Measurements from ENCODE around the gene AKAP6. TPM values are rescaled to one million over a fixed set of nuclear protein-coding genes. Genes with fewer than 3 reads are reported as not detected.

The AKAP6 gene
- total and polyA plus RNA-seq, 2 experiments from 2014 or later, result 0.38 to 0.42 TPM

DNA sequence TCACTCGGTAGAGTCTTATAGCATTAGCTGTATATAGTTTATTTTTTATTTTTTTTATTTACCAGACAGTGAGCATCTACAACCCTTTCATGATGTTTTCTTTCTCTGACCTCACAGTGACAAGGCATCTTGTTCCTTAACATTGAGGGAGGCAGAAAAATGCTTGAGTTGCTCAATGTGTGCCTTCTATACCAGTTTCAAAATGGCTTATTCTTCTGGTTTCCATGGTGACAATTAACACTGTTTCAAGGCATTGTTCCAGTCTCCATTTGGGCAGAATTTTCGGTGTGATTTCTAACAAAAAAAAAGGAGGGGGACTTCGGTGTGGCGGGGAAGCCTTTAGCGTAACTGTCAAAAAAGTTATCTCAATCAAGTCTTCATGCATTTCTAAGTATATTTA, 399.9 kb downstream of the AKAP6 start:
- no peaks in the 10 kb centered on the region for H3K36me3 Mint-ChIP-seq (ENCODE audit: low read depth)
- peaks cover 2% of the 10 kb centered on the region for H3K27me3 Mint-ChIP-seq (ENCODE audit: insufficient read depth, low read depth, poor library complexity)
- Histone ChIP-seq H3K4me2 (no peak overlapping the region), H4K20me1 (replicated peaks; ENCODE audit: insufficient read depth) (no peaks in the 10 kb centered on the region), H3K79me2 (replicated peaks; ENCODE audit: insufficient read depth) (no peaks in the 10 kb centered on the region), H3K4me1 (ENCODE audit: insufficient read depth) (no peaks in the 10 kb centered on the region), H3F3A (replicated peaks; ENCODE audit: low read depth) (no peaks in the 10 kb centered on the region), H3K27ac (ENCODE audit: low read depth) (no peak overlapping the region), H3K27me3 (ENCODE audit: insufficient read depth) (no peaks in the 10 kb centered on the region), H2AFZ (no peak overlapping the region), H3K4me3 (no peak overlapping the region), H3K9me2 (ENCODE audit: insufficient read depth) (no peaks in the 10 kb centered on the region), H3K36me3 (ENCODE audit: insufficient read depth) (no peaks in the 10 kb centered on the region)
- no peak for TF ChIP-seq ZNF114 (CRISPR knock-in tag; IDR thresholded peaks at IDR 0.05)
- H3K27ac Mint-ChIP-seq, result no peak overlapping the region
- peaks cover 16% of the 10 kb centered on the region for H3K4me1 Mint-ChIP-seq
- DNase-seq (ENCODE audit: low spot score) (no peak), ATAC-seq (no peak)
- no peaks in the 10 kb centered on the region for H3K9me3 Mint-ChIP-seq
- no peak overlapping the region for H3K4me3 Mint-ChIP-seq

- H3K4me1 Mint-ChIP-seq, result peaks cover 10% of the 10 kb centered on the region
- Histone ChIP-seq H3K27me3 (ENCODE audit: insufficient read depth) (no peaks in the 10 kb centered on the region), H4K20me1 (replicated peaks; ENCODE audit: insufficient read depth) (no peaks in the 10 kb centered on the region), H3K27ac (ENCODE audit: low read depth) (no peak overlapping the region), H3K9me2 (ENCODE audit: insufficient read depth) (no peaks in the 10 kb centered on the region), H3K4me3 (no peak overlapping the region), H2AFZ (no peak overlapping the region), H3K4me2 (no peak overlapping the region), H3F3A (replicated peaks; ENCODE audit: low read depth) (no peaks in the 10 kb centered on the region), H3K36me3 (ENCODE audit: insufficient read depth) (no peaks in the 10 kb centered on the region), H3K79me2 (replicated peaks; ENCODE audit: insufficient read depth) (no peaks in the 10 kb centered on the region), H3K4me1 (ENCODE audit: insufficient read depth) (no peaks in the 10 kb centered on the region)
- H3K27me3 Mint-ChIP-seq (ENCODE audit: insufficient read depth, low read depth, poor library complexity), result peaks cover 2% of the 10 kb centered on the region
- no peak overlapping the region for H3K27ac Mint-ChIP-seq
- H3K36me3 Mint-ChIP-seq (ENCODE audit: low read depth), result no peaks in the 10 kb centered on the region
- no peak for DNase-seq (ENCODE audit: low spot score)
- H3K9me3 Mint-ChIP-seq, result no peaks in the 10 kb centered on the region
- no peak overlapping the region for H3K4me3 Mint-ChIP-seq
- ATAC-seq, result no peak
- TF ChIP-seq EZH2phosphoT487 (IDR thresholded peaks at IDR 0.05; ENCODE audit: unreplicated experiment) (no peak), NANOG (IDR thresholded peaks at IDR 0.05; ENCODE audit: borderline replicate concordance) (no peak), STAT1 (IDR thresholded peaks at IDR 0.05; ENCODE audit: unreplicated experiment) (no peak), ZNF114 (CRISPR knock-in tag; IDR thresholded peaks at IDR 0.05) (no peak), CREB1 (CRISPR knock-in tag; IDR thresholded peaks at IDR 0.05; ENCODE audit: low read depth) (no peak), ZNF331 (CRISPR knock-in tag; IDR thresholded peaks at IDR 0.05; ENCODE audit: low read depth) (no peak), JUNB (IDR thresholded peaks at IDR 0.05; ENCODE audit: unreplicated experiment) (no peak), EZH2 (IDR thresholded peaks at IDR 0.05; ENCODE audit: low read depth, unreplicated experiment) (no peak), POLR2AphosphoS5 (IDR thresholded peaks at IDR 0.05; ENCODE audit: low read depth) (no peak)
- TF ChIP-seq, protein P1, sequence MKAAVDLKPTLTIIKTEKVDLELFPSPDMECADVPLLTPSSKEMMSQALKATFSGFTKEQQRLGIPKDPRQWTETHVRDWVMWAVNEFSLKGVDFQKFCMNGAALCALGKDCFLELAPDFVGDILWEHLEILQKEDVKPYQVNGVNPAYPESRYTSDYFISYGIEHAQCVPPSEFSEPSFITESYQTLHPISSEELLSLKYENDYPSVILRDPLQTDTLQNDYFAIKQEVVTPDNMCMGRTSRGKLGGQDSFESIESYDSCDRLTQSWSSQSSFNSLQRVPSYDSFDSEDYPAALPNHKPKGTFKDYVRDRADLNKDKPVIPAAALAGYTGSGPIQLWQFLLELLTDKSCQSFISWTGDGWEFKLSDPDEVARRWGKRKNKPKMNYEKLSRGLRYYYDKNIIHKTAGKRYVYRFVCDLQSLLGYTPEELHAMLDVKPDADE (IDR thresholded peaks at IDR 0.05), result no peak
- TF ChIP-seq, protein P2, sequence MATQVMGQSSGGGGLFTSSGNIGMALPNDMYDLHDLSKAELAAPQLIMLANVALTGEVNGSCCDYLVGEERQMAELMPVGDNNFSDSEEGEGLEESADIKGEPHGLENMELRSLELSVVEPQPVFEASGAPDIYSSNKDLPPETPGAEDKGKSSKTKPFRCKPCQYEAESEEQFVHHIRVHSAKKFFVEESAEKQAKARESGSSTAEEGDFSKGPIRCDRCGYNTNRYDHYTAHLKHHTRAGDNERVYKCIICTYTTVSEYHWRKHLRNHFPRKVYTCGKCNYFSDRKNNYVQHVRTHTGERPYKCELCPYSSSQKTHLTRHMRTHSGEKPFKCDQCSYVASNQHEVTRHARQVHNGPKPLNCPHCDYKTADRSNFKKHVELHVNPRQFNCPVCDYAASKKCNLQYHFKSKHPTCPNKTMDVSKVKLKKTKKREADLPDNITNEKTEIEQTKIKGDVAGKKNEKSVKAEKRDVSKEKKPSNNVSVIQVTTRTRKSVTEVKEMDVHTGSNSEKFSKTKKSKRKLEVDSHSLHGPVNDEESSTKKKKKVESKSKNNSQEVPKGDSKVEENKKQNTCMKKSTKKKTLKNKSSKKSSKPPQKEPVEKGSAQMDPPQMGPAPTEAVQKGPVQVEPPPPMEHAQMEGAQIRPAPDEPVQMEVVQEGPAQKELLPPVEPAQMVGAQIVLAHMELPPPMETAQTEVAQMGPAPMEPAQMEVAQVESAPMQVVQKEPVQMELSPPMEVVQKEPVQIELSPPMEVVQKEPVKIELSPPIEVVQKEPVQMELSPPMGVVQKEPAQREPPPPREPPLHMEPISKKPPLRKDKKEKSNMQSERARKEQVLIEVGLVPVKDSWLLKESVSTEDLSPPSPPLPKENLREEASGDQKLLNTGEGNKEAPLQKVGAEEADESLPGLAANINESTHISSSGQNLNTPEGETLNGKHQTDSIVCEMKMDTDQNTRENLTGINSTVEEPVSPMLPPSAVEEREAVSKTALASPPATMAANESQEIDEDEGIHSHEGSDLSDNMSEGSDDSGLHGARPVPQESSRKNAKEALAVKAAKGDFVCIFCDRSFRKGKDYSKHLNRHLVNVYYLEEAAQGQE (IDR thresholded peaks at IDR 0.05; ENCODE audit: unreplicated experiment), result no peak
- TF ChIP-seq, protein P3, sequence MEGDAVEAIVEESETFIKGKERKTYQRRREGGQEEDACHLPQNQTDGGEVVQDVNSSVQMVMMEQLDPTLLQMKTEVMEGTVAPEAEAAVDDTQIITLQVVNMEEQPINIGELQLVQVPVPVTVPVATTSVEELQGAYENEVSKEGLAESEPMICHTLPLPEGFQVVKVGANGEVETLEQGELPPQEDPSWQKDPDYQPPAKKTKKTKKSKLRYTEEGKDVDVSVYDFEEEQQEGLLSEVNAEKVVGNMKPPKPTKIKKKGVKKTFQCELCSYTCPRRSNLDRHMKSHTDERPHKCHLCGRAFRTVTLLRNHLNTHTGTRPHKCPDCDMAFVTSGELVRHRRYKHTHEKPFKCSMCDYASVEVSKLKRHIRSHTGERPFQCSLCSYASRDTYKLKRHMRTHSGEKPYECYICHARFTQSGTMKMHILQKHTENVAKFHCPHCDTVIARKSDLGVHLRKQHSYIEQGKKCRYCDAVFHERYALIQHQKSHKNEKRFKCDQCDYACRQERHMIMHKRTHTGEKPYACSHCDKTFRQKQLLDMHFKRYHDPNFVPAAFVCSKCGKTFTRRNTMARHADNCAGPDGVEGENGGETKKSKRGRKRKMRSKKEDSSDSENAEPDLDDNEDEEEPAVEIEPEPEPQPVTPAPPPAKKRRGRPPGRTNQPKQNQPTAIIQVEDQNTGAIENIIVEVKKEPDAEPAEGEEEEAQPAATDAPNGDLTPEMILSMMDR (conservative IDR thresholded peaks at IDR 0.05; ENCODE audit: low read depth in 2 of 2), result no peak
Measured at GRCh38 chr14:32731249-32731648, 402.2 kb downstream of the AKAP6 start.

Data from GM23338 (cell line).